Transverse colon (tissue), 4 donors: ENCODE results near the gene DNAH1. TPM values are rescaled to one million over a fixed set of nuclear protein-coding genes. Genes with fewer than 3 reads are reported as not detected.

Experiments
- DNase-seq: peaks from one replicate; pipeline ENCODE4 v3.0.0-alpha.2; 2019
- H3K27ac ChIP-seq, 4 donors: fragments of 200-600 bp; sonication (generic); 2 replicates each; pipeline ENCODE4 v1.5.1; 2016 to 2018; ENCODE audit warnings: inconsistent platforms in 4 of 4
- H3K27me3 ChIP-seq: fragments of 200-600 bp; sonication (generic); 2 replicates; pipeline ENCODE4 v1.5.1; 2017; ENCODE audit warnings: inconsistent platforms
- H3K36me3 ChIP-seq, 4 donors: fragments of 200-600 bp; sonication (generic); 2 replicates each; pipeline ENCODE4 v1.5.1; 2017 to 2019; ENCODE audit warnings: inconsistent platforms in 4 of 4
- H3K4me1 ChIP-seq, 4 donors: fragments of 200-600 bp; sonication (generic); 2 replicates each; pipeline ENCODE4 v1.5.1; 2017 to 2020; ENCODE audit warnings: inconsistent platforms in 4 of 4
- H3K4me3 ChIP-seq, 4 donors: fragments of 200-600 bp; sonication (generic); 1 replicate in 1 of 4; 2 replicates in 3 of 4; pipeline versions ENCODE4 v1.5.1 to v1.6.1; 2017 to 2019; ENCODE audit warnings: inconsistent platforms in 4 of 4
- H3K9me3 ChIP-seq, 2 donors: fragments of 200-600 bp; sonication (generic); 2 replicates each; pipeline ENCODE4 v1.5.1; 2017 to 2019; ENCODE audit warnings: inconsistent platforms in 2 of 2
- CTCF ChIP-seq, 5 experiments: fragments of 200-600 bp in 3 of 5; fragments of 450-650 bp in 2 of 5; sonication (generic) in 3 of 5; IDR thresholded peaks; 1 replicate in 2 of 5; 2 replicates in 3 of 5; pipeline ENCODE4 v1.5.1; 2016 to 2017; ENCODE audit warnings: antibody characterized with exemption in 5 of 5, inconsistent platforms in 3 of 5, mild to moderate bottlenecking in 2 of 5, moderate library complexity in 1 of 5
- EP300 ChIP-seq: sonication (generic); formaldehyde crosslinking; IDR thresholded peaks from one replicate; pipeline ENCODE4 v1.6.1; 2017; ENCODE audit warnings: antibody characterized with exemption, low read depth
- POLR2A ChIP-seq: fragments of 450-650 bp; IDR thresholded peaks from one replicate; pipeline ENCODE4 v1.6.1; 2016; ENCODE audit warnings: antibody characterized with exemption, mild to moderate bottlenecking, moderate library complexity
- POLR2AphosphoS5 ChIP-seq, 3 donors: sonication (generic); formaldehyde crosslinking; IDR thresholded peaks; one replicate each; pipeline ENCODE4 v1.6.1; 2016; ENCODE audit warnings: antibody characterized with exemption in 3 of 3
- WGBS, 2 donors: methylation state at CpG; one replicate each; pipeline ENCODE4 v1.1.5; 2018; ENCODE audit warnings: low coverage in 1 of 2; 5-methylcytosine and 5-hydroxymethylcytosine counted together
- in situ Hi-C, 4 donors: fragments of 200-750 bp; cut with MboI; loops; one replicate each; pipeline versions ENCODE4 v1.15.0 to v1.15.1; 2017; ENCODE audit warnings: low sequenced_read_pairs in 3 of 4, low pct_ligation_motif_present in 1 of 4, low pct_unique_long_range_greater_than_20kb in 1 of 4
- intact Hi-C: fragments of 100-400 bp; cut with DNase I; formaldehyde crosslinking; loops from one replicate; pipeline ENCODE4 v1.15.1; 2023; ENCODE audit warnings: low total_unique reads
- total RNA-seq, 4 donors: library from RNA; depleted of rRNA; stranded (reverse); fragments of >200 nt; gene quantifications; one replicate each; pipeline ENCODE4 v1.1.0, GENCODE V29; 2016

DNAH1 gene
- total RNA-seq, 4 donors from 2014 or later = 17.6 to 102 (median 26.3) TPM

GRCh38 chr3:52277972-52278509 lies 38.1 kb upstream of the DNAH1 start:
- WGBS, 2 donors = 0 to 1% methylated on average over 10 to 36 of the region's 54 CpGs
- Histone ChIP-seq H3K4me1 (peaks cover 24 to 81% (median 40%) of the 10 kb centered on the region in 4 donors), H3K9me3 (no peaks in the 10 kb centered on the region), H3K27ac (peak overlapping the region; percentile 97 to 99 (median 98)), H3K4me3 (peak overlapping the region; percentile 77 to 97 (median 84)), H3K27me3 (no peaks in the 10 kb centered on the region), H3K36me3 (no peaks in the 10 kb centered on the region)
- TF ChIP-seq CTCF (IDR thresholded peaks at IDR 0.05) (peak; percentile 31 to 66 (median 42)), POLR2A (no peak)
- intact Hi-C loops (loop anchor here (2.0 kb wide), 1 partner anchor 39 kb away; the partner anchor contains the start of gene TWF2), in situ Hi-C loops (no loop called here)
- DNase-seq = no peak

- TF ChIP-seq EP300 (no peak), POLR2A (peak; percentile 91), POLR2AphosphoS5 (IDR thresholded peaks at IDR 0.05) (peak; percentile 96 to 98 (median 98)), CTCF (IDR thresholded peaks at IDR 0.05) (peak; percentile 39 to 54 (median 44))
- Histone ChIP-seq H3K27me3 (no peaks in the 10 kb centered on the region), H3K27ac (peak within 1 kb of the TSS; percentile 97 to 99 (median 98)), H3K4me1 (peaks cover 24 to 75% (median 39%) of the 10 kb centered on the region in 4 donors), H3K9me3 (no peaks in the 10 kb centered on the region), H3K36me3 (no peaks in the 10 kb centered on the region), H3K4me3 (peak within 1 kb of the TSS; percentile 77 to 97 (median 84))
- 0% methylated on average over 37 of the region's 58 CpGs; no CpG with 5 or more reads in 1 of the 2 donors for WGBS, 2 donors
- DNase-seq = peak; percentile 99
- intact Hi-C loops = loop anchor here (2.0 kb wide), 1 partner anchor 40 kb away; the partner anchor contains the start of gene TWF2
- in situ Hi-C loops = no loop called here
These were observed 37.5 kb upstream of the DNAH1 start, which contains the start of gene WDR82 for GRCh38 chr3:52278510-52279069. TSS of gene WDR82 (minus strand) at chr3:52278649. CDS start at chr3:52278361, 288 bp downstream.

GRCh38 chr3:52279596-52279995 lies 36.5 kb upstream of the DNAH1 start:
- H3K4me3 ChIP-seq = peak overlapping the region in 2 of 4 donors; percentile 79 to 89
- H3K27me3 ChIP-seq = no peaks in the 10 kb centered on the region
- in situ Hi-C loops (no loop called here), intact Hi-C loops (loop anchor here (2.0 kb wide), 1 partner anchor 41 kb away; the partner anchor contains the start of gene TWF2)
- H3K4me1 ChIP-seq = peaks cover 20 to 71% (median 36%) of the 10 kb centered on the region in 4 donors
- DNase-seq = no peak
- WGBS, 2 donors = 33 to 39% methylated on average over 2 of the region's 2 CpGs
- peak overlapping the region; percentile 97 to 99 (median 98) for H3K27ac ChIP-seq
- no peaks in the 10 kb centered on the region for H3K36me3 ChIP-seq
- H3K9me3 ChIP-seq = no peaks in the 10 kb centered on the region
- TF ChIP-seq POLR2A (no peak), CTCF (IDR thresholded peaks at IDR 0.05) (no peak), EP300 (no peak), POLR2AphosphoS5 (IDR thresholded peaks at IDR 0.05) (no peak)

- 27 to 37% methylated on average over 4 to 6 of the region's 6 CpGs for WGBS, 2 donors
- intact Hi-C loops (loop anchor here (10.0 kb wide), 1 partner anchor 1945 kb away; no protein-coding TSS in a partner anchor), in situ Hi-C loops (loop anchor here in 1 of 4 donors (10.0 kb wide), 1 partner anchor 45 kb away; the partner anchor contains the start of gene TWF2)
- no peaks in the 10 kb centered on the region for H3K9me3 ChIP-seq
- no peak overlapping the region for H3K4me3 ChIP-seq
- peak overlapping the region; percentile 97 to 99 (median 98) for H3K27ac ChIP-seq
- H3K27me3 ChIP-seq = no peaks in the 10 kb centered on the region
- no peak for TF ChIP-seq POLR2AphosphoS5 (IDR thresholded peaks at IDR 0.05)
- TF ChIP-seq POLR2A = no peak
- no peak for TF ChIP-seq EP300
- no peak for TF ChIP-seq CTCF (IDR thresholded peaks at IDR 0.05)
- DNase-seq = no peak
- peaks cover 19 to 71% (median 34%) of the 10 kb centered on the region in 4 donors for H3K4me1 ChIP-seq
- no peaks in the 10 kb centered on the region for H3K36me3 ChIP-seq
These were observed 36.1 kb upstream of the DNAH1 start for GRCh38 chr3:52280050-52280461.
